Prostate gland (tissue), 2 donors: Measurements from ENCODE around the gene CUL2.

Experiments
- POLR2A ChIP-seq: fragments of 450-650 bp; IDR thresholded peaks from one replicate; pipeline ENCODE4 v1.6.1; 2016; ENCODE audit warnings: antibody characterized with exemption, mild to moderate bottlenecking
- TF ChIP-seq, protein P1 (sequence below), 4 experiments: fragments of 200-600 bp in 2 of 4; fragments of 450-650 bp in 2 of 4; sonication (generic) in 2 of 4; IDR thresholded peaks; 1 replicate in 3 of 4; 2 replicates in 1 of 4; pipeline ENCODE4 v1.5.1; 2016 to 2019; ENCODE audit warnings: antibody characterized with exemption in 4 of 4, mild to moderate bottlenecking in 2 of 4, moderate library complexity in 2 of 4

DNA sequence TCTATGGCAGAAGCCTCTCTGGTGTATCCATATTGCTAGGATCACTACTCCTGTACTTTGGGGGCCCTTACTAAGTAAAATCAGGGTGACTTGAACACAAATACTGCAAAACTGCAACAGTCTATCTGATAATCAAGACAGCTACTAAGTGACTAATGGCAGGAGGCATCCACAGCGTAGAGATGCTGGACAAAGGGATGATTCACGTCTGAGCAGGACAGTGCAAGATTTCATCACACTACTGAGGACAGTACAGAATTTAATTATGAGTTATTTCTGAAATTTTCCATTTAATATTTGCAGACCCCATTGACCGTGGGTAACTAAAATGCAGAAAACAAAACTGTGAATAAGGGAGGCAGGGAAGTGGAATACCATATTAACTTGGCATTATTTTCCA lies 10.4 kb downstream of the CUL2 start:
- TF ChIP-seq, protein P1, sequence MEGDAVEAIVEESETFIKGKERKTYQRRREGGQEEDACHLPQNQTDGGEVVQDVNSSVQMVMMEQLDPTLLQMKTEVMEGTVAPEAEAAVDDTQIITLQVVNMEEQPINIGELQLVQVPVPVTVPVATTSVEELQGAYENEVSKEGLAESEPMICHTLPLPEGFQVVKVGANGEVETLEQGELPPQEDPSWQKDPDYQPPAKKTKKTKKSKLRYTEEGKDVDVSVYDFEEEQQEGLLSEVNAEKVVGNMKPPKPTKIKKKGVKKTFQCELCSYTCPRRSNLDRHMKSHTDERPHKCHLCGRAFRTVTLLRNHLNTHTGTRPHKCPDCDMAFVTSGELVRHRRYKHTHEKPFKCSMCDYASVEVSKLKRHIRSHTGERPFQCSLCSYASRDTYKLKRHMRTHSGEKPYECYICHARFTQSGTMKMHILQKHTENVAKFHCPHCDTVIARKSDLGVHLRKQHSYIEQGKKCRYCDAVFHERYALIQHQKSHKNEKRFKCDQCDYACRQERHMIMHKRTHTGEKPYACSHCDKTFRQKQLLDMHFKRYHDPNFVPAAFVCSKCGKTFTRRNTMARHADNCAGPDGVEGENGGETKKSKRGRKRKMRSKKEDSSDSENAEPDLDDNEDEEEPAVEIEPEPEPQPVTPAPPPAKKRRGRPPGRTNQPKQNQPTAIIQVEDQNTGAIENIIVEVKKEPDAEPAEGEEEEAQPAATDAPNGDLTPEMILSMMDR (IDR thresholded peaks at IDR 0.05), result no peak
- TF ChIP-seq POLR2A, result no peak
